Measurements from ENCODE around the gene IGDCC3. TPM values are rescaled to one million over a fixed set of nuclear protein-coding genes. Genes with fewer than 3 reads are reported as not detected.
"Not testable (repeated sequence)": the region's sequence is repeated elsewhere in the genome, so short reads cannot be mapped to it uniquely, and the experiment has no call there.

IGDCC3 gene
- total and polyA plus RNA-seq, 10 donors, result 0.03 to 0.34 (median 0.03) TPM; not detected in 7

DNA sequence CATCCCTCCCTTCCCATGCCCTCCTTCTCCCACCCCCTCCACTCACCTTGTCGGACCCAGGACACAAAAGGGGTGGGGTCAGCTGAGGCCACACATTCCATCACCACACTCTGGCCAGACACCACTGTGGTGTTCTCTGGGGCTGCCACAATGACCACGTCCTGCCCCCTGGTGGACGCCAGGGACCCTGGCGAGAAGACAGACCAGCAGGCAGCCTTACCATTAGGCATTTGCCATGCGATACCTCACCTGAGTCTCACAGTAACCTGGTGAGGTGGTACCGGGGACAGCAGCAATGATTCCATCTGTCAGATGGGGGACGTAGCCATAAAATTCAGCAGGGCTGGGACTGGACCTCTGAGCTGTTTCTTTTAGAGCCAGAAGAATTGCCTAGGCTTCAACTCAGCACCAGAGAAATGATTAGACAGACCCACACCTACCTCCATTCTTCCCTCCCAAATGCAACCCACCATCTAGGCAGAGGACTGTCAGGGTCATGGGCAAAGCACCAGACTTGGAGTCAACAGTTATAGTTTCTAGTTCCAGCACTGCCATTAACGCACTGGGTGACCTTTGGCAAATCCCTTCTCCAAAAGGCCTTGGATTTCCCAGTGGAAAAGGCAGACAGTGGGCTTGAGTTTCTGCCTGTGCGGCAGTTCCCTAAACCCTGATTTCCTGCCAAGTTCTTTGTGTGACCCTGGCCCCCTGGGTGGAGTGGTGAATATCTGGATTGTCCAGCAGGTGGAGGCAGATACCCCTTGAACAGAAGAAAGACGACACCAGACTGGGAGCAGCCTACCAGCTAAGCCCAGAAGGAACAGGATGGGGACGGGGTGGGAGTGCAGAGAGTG, 23.2 kb upstream of the IGDCC3 start:
- TF ChIP-seq POLR2A (IDR thresholded peaks at IDR 0.05) (no peak), POLR2AphosphoS5 (IDR thresholded peaks at IDR 0.05) (no peak)
- TF ChIP-seq, protein P1, sequence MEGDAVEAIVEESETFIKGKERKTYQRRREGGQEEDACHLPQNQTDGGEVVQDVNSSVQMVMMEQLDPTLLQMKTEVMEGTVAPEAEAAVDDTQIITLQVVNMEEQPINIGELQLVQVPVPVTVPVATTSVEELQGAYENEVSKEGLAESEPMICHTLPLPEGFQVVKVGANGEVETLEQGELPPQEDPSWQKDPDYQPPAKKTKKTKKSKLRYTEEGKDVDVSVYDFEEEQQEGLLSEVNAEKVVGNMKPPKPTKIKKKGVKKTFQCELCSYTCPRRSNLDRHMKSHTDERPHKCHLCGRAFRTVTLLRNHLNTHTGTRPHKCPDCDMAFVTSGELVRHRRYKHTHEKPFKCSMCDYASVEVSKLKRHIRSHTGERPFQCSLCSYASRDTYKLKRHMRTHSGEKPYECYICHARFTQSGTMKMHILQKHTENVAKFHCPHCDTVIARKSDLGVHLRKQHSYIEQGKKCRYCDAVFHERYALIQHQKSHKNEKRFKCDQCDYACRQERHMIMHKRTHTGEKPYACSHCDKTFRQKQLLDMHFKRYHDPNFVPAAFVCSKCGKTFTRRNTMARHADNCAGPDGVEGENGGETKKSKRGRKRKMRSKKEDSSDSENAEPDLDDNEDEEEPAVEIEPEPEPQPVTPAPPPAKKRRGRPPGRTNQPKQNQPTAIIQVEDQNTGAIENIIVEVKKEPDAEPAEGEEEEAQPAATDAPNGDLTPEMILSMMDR (IDR thresholded peaks at IDR 0.05 in 8 of 11, conservative IDR thresholded peaks at IDR 0.05 in 3 of 11), result peak; percentile 11 to 64 (median 48)
- intact Hi-C loops (cut with DNase I; ENCODE audit: low total_unique reads), result no loop called here
- Histone ChIP-seq H3K9me3 (no peaks in the 10 kb centered on the region), H3K27ac (no peak overlapping the region), H3K36me3 (no peaks in the 10 kb centered on the region), H3K4me3 (no peak overlapping the region), H3K4me1 (peaks cover 0 to 24% (median 17%) of the 10 kb centered on the region in 6 donors), H3K27me3 (replicated peaks in 1 of 7) (peaks cover 0 to 60% (median 13%) of the 10 kb centered on the region in 7 donors)
- peak; percentile 81 for DNase-seq
- WGBS, 5 donors, result 23 to 30% (median 29%) methylated on average over 10 to 11 of the region's 11 CpGs

DNA sequence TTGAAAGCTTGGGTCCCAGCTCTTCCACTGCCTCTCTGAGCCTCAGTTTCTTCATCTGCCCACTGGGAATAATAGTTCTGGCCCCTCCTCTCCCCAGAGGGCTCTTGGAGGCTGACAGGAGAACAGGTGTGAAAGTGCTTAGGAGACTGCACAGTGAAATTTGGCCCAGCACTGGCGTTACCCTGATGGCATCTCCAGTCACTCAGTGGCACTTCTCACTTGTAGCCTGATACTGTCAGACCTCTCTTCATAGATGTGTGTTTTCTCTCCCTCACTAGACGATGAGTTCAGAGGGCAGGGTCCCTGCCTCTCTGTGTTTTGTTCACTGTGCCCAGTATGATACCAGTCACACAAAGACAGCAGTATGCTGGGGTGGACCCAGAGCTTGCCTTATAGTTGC, 22.2 kb upstream of the IGDCC3 start:
- WGBS, 5 donors, result 71 to 86% (median 83%) methylated on average over 2 of the region's 2 CpGs
- intact Hi-C loops (cut with DNase I; ENCODE audit: low total_unique reads), result no loop called here
- no peaks in the 10 kb centered on the region for H3K36me3 ChIP-seq

DNA sequence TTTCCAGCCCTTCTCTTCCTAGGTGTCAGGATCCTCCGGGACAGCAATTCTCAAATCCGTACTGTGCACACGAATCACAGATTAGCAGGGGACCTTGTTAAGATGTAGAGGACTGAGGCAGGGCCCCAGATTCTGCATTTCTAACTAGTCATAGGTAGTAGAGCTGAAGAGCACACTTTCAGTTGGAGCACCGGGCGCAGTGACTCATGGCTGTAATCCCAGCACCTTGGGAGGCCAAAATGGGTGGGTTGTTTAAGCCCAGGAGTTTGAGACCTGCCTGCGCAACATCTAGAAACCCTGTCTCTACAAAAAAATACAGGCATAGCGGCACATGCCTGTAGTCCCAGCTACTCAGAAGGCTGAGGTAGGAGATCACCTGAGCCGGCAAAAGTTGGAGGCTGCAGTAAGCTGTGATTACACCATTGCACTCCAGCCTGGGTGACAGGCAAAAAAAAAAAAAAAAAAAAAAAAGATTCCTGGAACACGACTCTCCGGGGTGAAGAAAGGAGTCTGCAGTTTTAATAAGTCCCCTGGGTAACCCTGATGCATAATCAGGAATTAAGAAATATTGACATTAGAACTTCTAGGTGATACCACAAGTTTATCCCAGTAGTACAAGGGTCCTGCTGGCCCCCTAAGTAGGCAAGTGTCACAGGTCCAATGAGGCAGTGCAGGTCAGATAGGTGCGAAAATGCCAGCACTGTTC, 21.4 kb upstream of the IGDCC3 start:
- TF ChIP-seq POLR2A (IDR thresholded peaks at IDR 0.05) (no peak), POLR2AphosphoS5 (IDR thresholded peaks at IDR 0.05) (no peak)
- TF ChIP-seq, protein P1 (IDR thresholded peaks at IDR 0.05 in 8 of 11, conservative IDR thresholded peaks at IDR 0.05 in 3 of 11), result no peak
- H3K9me3 ChIP-seq, result no peaks in the 10 kb centered on the region
- intact Hi-C loops (cut with DNase I; ENCODE audit: low total_unique reads), result no loop called here
- no peak overlapping the region for H3K4me3 ChIP-seq
- WGBS, 5 donors, result 87 to 92% (median 90%) methylated on average over 11 of the region's 11 CpGs
- H3K27me3 ChIP-seq (replicated peaks in 1 of 7), result peaks cover 0 to 78% (median 30%) of the 10 kb centered on the region in 7 donors
- no peak overlapping the region for H3K27ac ChIP-seq
- H3K4me1 ChIP-seq, result peaks cover 0 to 32% (median 23%) of the 10 kb centered on the region in 6 donors
- DNase-seq, result no peak
- H3K36me3 ChIP-seq, result no peaks in the 10 kb centered on the region

More for the DNA sequence above, 22.2 kb upstream of the IGDCC3 start:
- TF ChIP-seq, protein P1 (IDR thresholded peaks at IDR 0.05 in 8 of 11, conservative IDR thresholded peaks at IDR 0.05 in 3 of 11), result no peak
- no peak for TF ChIP-seq POLR2AphosphoS5 (IDR thresholded peaks at IDR 0.05)
- TF ChIP-seq POLR2A (IDR thresholded peaks at IDR 0.05), result no peak
- no peak overlapping the region for H3K4me3 ChIP-seq
- no peak overlapping the region for H3K27ac ChIP-seq
- peaks cover 0 to 70% (median 23%) of the 10 kb centered on the region in 7 donors for H3K27me3 ChIP-seq (replicated peaks in 1 of 7)
- no peaks in the 10 kb centered on the region for H3K9me3 ChIP-seq
- peaks cover 0 to 32% (median 23%) of the 10 kb centered on the region in 6 donors for H3K4me1 ChIP-seq
- no peak for DNase-seq

- 91 to 97% (median 93%) methylated on average over 16 of the region's 16 CpGs for WGBS, 5 donors
- intact Hi-C loops (cut with DNase I; ENCODE audit: low total_unique reads); H3K27ac ChIP-seq; H3K9me3 ChIP-seq; H3K36me3 ChIP-seq; DNase-seq; H3K4me3 ChIP-seq: not testable (repeated sequence)
- peaks cover 0 to 83% (median 30%) of the 10 kb centered on the region in 7 donors for H3K27me3 ChIP-seq (replicated peaks in 1 of 7)
- peaks cover 0 to 32% (median 23%) of the 10 kb centered on the region in 6 donors for H3K4me1 ChIP-seq
Measured at GRCh38 chr15:65398486-65398885, 20.7 kb upstream of the IGDCC3 start.
